GM18502 (cell line): ENCODE measurements around the gene SPATC1L.
"Not testable (repeated sequence)": the region's sequence is repeated elsewhere in the genome, so short reads cannot be mapped to it uniquely, and the experiment has no call there.

Experiments
- ATAC-seq: cut with Tn5 transposase; IDR thresholded peaks from one replicate; pipeline ENCODE4 v1.9.1; 2021; ENCODE audit warnings: mild to moderate bottlenecking; ENCODE audit not compliant: unreplicated experiment, poor library complexity

SPATC1L gene

GRCh38 chr21:46183910-46184624 is at the start of gene SPATC1L:
Gene SPATC1L (minus strand): TSS chr21:46184459. CDS start chr21:46182816, 1,643 bp downstream.
- peak; percentile 67 for ATAC-seq

- no peak for ATAC-seq
Measured at GRCh38 chr21:46229923-46230260, 45.6 kb upstream of the SPATC1L start.

- ATAC-seq, result peak; percentile 30
Measured at GRCh38 chr21:46229133-46229922, 45.1 kb upstream of the SPATC1L start.

- peak; percentile 84 for ATAC-seq
Measured at GRCh38 chr21:46228345-46229051, 44.2 kb upstream of the SPATC1L start, which contains the start of gene LSS. Gene LSS (minus strand): TSS chr21:46228774. CDS start chr21:46228745, 29 bp downstream.

GRCh38 chr21:46227811-46228344 is 43.6 kb upstream of the SPATC1L start:
- ATAC-seq, result no peak

- no peak for ATAC-seq
Measured at GRCh38 chr21:46226920-46227599, 42.8 kb upstream of the SPATC1L start.

- ATAC-seq, result no peak
Measured at GRCh38 chr21:46226146-46226545, 41.9 kb upstream of the SPATC1L start.

- not testable (repeated sequence) for ATAC-seq
Measured at GRCh38 chr21:46223661-46224060, 39.4 kb upstream of the SPATC1L start.

- ATAC-seq, result no peak
Measured at GRCh38 chr21:46223217-46223616, 39.0 kb upstream of the SPATC1L start.

- ATAC-seq, result no peak
Measured at GRCh38 chr21:46222436-46223116, 38.3 kb upstream of the SPATC1L start.

GRCh38 chr21:46221664-46222435 is 37.6 kb upstream of the SPATC1L start:
- no peak for ATAC-seq

- no peak for ATAC-seq
Measured at GRCh38 chr21:46220847-46221246, 36.6 kb upstream of the SPATC1L start.

- no peak for ATAC-seq
Measured at GRCh38 chr21:46220275-46220810, 36.1 kb upstream of the SPATC1L start.

GRCh38 chr21:46219591-46220239 is 35.5 kb upstream of the SPATC1L start:
- no peak for ATAC-seq

GRCh38 chr21:46218906-46219590 is 34.8 kb upstream of the SPATC1L start:
- no peak for ATAC-seq

- ATAC-seq, result no peak
Measured at GRCh38 chr21:46217511-46218196, 33.4 kb upstream of the SPATC1L start.

GRCh38 chr21:46216132-46216747 is 32.0 kb upstream of the SPATC1L start:
- ATAC-seq, result no peak
